ENCODE data around the gene NOL6.

The NOL6 gene

DNA sequence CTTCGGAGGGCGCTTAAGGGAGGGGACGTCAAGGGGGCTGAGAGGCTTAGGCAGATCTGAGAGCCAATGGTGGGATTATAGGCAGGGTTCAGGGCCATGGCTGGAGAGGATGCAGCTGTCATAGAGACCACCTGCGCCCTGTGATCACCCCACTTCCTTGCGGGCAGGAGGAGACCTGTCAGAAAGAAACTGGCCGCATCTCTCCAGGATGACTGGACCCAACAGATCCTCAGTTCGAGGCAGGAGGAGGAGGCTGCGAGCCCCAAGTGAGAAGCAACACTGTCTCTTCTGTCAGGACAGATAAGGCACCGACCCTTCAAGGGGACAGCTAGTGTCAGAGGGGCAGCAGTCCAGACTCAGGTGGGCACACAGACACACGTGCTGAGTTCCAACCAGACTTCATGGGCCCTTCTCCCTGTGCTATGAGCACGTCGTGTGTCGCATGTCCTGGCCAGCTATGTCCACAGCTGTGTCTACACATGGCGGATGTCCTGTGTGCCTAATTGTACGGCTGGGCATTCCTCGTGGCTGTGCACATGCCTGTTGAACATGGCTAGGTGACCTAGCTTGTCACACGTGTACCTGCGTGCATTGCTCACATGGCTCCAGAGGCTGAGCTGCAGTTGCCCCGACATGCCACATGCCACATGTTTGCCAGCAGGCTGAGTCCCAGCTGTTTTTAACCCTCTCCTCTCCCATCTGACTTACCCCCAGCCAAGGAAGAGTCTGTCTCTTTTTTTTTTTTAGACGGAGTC is 25.7 kb downstream of the NOL6 start:
- peak; percentile 8; the same call in 2 of the 3 replicates for ATAC-seq
- TF ChIP-seq CSDC2 (CRISPR knock-in tag; IDR thresholded peaks at IDR 0.05) (no peak), RARB (CRISPR knock-in tag; IDR thresholded peaks at IDR 0.05) (no peak), TCF4 (CRISPR knock-in tag; IDR thresholded peaks at IDR 0.05; ENCODE audit: borderline replicate concordance) (no peak), TOX (CRISPR knock-in tag; IDR thresholded peaks at IDR 0.05; ENCODE audit: borderline replicate concordance) (no peak), BACH2 (CRISPR knock-in tag; IDR thresholded peaks at IDR 0.05; ENCODE audit: borderline replicate concordance) (no peak), OSR1 (CRISPR knock-in tag; IDR thresholded peaks at IDR 0.05) (no peak), PPARA (CRISPR knock-in tag; IDR thresholded peaks at IDR 0.05; ENCODE audit: borderline replicate concordance) (no peak), ZNF8 (CRISPR knock-in tag; IDR thresholded peaks at IDR 0.05) (no peak), ZFP30 (CRISPR knock-in tag; IDR thresholded peaks at IDR 0.05) (no peak), ESRRG (CRISPR knock-in tag; IDR thresholded peaks at IDR 0.05) (no peak), ZNF565 (CRISPR knock-in tag; conservative IDR thresholded peaks at IDR 0.05; ENCODE audit: low read depth) (no peak), ARNTL (CRISPR knock-in tag; IDR thresholded peaks at IDR 0.05; ENCODE audit: borderline replicate concordance, low read depth) (no peak), ZFP3 (CRISPR knock-in tag; IDR thresholded peaks at IDR 0.05) (no peak), SNAI2 (CRISPR knock-in tag; IDR thresholded peaks at IDR 0.05) (no peak), ZNF70 (CRISPR knock-in tag; IDR thresholded peaks at IDR 0.05) (no peak), ZC3H10 (CRISPR knock-in tag; IDR thresholded peaks at IDR 0.05) (no peak)
- TF ChIP-seq, protein P1, sequence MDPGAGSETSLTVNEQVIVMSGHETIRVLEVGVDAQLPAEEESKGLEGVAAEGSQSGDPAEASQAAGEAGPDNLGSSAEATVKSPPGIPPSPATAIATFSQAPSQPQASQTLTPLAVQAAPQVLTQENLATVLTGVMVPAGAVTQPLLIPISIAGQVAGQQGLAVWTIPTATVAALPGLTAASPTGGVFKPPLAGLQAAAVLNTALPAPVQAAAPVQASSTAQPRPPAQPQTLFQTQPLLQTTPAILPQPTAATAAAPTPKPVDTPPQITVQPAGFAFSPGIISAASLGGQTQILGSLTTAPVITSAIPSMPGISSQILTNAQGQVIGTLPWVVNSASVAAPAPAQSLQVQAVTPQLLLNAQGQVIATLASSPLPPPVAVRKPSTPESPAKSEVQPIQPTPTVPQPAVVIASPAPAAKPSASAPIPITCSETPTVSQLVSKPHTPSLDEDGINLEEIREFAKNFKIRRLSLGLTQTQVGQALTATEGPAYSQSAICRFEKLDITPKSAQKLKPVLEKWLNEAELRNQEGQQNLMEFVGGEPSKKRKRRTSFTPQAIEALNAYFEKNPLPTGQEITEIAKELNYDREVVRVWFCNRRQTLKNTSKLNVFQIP (CRISPR knock-in tag; IDR thresholded peaks at IDR 0.05; ENCODE audit: borderline replicate concordance, low read depth), result no peak
- TF ChIP-seq, protein P2, sequence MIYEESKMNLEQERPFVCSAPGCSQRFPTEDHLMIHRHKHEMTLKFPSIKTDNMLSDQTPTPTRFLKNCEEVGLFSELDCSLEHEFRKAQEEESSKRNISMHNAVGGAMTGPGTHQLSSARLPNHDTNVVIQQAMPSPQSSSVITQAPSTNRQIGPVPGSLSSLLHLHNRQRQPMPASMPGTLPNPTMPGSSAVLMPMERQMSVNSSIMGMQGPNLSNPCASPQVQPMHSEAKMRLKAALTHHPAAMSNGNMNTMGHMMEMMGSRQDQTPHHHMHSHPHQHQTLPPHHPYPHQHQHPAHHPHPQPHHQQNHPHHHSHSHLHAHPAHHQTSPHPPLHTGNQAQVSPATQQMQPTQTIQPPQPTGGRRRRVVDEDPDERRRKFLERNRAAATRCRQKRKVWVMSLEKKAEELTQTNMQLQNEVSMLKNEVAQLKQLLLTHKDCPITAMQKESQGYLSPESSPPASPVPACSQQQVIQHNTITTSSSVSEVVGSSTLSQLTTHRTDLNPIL (CRISPR knock-in tag; IDR thresholded peaks at IDR 0.05; ENCODE audit: low read depth), result no peak
- TF ChIP-seq, protein P3, sequence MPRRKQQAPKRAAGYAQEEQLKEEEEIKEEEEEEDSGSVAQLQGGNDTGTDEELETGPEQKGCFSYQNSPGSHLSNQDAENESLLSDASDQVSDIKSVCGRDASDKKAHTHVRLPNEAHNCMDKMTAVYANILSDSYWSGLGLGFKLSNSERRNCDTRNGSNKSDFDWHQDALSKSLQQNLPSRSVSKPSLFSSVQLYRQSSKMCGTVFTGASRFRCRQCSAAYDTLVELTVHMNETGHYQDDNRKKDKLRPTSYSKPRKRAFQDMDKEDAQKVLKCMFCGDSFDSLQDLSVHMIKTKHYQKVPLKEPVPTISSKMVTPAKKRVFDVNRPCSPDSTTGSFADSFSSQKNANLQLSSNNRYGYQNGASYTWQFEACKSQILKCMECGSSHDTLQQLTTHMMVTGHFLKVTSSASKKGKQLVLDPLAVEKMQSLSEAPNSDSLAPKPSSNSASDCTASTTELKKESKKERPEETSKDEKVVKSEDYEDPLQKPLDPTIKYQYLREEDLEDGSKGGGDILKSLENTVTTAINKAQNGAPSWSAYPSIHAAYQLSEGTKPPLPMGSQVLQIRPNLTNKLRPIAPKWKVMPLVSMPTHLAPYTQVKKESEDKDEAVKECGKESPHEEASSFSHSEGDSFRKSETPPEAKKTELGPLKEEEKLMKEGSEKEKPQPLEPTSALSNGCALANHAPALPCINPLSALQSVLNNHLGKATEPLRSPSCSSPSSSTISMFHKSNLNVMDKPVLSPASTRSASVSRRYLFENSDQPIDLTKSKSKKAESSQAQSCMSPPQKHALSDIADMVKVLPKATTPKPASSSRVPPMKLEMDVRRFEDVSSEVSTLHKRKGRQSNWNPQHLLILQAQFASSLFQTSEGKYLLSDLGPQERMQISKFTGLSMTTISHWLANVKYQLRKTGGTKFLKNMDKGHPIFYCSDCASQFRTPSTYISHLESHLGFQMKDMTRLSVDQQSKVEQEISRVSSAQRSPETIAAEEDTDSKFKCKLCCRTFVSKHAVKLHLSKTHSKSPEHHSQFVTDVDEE (CRISPR knock-in tag; IDR thresholded peaks at IDR 0.05), result no peak

DNA sequence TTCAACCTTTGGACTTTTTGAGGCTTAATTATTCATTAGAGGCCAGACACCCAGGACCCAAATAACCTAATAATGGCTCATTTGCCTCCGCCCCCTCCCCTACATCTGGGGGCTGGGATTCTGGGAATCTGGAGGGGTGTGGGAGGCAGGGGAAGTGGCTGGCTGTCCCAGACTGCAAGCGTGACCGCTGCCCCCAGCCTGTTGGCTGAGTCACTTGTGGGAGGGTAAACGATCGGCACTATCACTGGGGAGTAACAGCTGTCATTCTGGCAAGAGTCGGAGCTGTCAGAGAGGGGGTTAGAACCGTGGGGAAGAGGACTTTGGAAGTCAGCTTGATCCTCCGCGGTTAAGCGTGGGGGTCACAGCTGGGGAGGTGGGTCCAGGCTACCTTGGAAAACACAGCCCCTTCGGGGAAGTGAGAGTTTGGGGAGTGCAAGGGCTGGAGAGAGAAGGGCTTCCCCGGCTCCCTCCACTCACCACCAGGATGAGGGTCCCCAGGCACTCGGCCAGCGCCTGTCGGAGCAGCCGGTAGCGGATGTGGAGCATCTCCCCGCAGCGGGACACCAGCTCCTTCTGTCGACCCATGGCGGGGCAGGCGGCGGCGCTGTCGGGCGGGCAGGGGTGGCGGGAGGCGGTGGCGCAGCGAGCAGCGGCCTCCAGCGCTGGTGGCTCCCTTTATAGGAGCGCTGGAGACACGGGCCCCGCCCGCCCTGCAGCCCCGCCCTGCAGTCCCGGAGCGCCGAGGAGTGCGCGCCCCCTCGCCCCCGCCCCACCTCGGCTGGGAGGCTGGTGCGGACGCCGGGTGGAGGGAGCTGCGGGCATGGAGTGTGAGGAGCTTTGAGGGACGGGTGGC is 26.6 kb downstream of the NOL6 start, which contains the start of gene AQP3:
TSS of gene AQP3 (minus strand) at position 648 of the 853 bp plus-strand sequence. CDS start at position 585, 63 bp downstream.
- TF ChIP-seq, protein P4, sequence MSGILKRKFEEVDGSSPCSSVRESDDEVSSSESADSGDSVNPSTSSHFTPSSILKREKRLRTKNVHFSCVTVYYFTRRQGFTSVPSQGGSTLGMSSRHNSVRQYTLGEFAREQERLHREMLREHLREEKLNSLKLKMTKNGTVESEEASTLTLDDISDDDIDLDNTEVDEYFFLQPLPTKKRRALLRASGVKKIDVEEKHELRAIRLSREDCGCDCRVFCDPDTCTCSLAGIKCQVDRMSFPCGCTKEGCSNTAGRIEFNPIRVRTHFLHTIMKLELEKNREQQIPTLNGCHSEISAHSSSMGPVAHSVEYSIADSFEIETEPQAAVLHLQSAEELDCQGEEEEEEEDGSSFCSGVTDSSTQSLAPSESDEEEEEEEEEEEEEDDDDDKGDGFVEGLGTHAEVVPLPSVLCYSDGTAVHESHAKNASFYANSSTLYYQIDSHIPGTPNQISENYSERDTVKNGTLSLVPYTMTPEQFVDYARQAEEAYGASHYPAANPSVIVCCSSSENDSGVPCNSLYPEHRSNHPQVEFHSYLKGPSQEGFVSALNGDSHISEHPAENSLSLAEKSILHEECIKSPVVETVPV (CRISPR knock-in tag; IDR thresholded peaks at IDR 0.05), result no peak
- TF ChIP-seq ZNF70 (CRISPR knock-in tag; IDR thresholded peaks at IDR 0.05) (no peak), GLIS3 (CRISPR knock-in tag; IDR thresholded peaks at IDR 0.05) (no peak), SNAI2 (CRISPR knock-in tag; IDR thresholded peaks at IDR 0.05) (no peak), BACH2 (CRISPR knock-in tag; IDR thresholded peaks at IDR 0.05; ENCODE audit: borderline replicate concordance) (no peak), ESRRG (CRISPR knock-in tag; IDR thresholded peaks at IDR 0.05) (no peak), RARB (CRISPR knock-in tag; IDR thresholded peaks at IDR 0.05) (no peak), ZNF565 (CRISPR knock-in tag; conservative IDR thresholded peaks at IDR 0.05; ENCODE audit: low read depth) (no peak), ISL1 (CRISPR knock-in tag; IDR thresholded peaks at IDR 0.05) (no peak), ARNTL (CRISPR knock-in tag; IDR thresholded peaks at IDR 0.05; ENCODE audit: borderline replicate concordance, low read depth) (no peak), ZC3H10 (CRISPR knock-in tag; IDR thresholded peaks at IDR 0.05) (no peak), TOX (CRISPR knock-in tag; IDR thresholded peaks at IDR 0.05; ENCODE audit: borderline replicate concordance) (no peak), ZFP30 (CRISPR knock-in tag; IDR thresholded peaks at IDR 0.05) (no peak)
- TF ChIP-seq, protein P3 (CRISPR knock-in tag; IDR thresholded peaks at IDR 0.05), result no peak
- TF ChIP-seq, protein P2 (CRISPR knock-in tag; IDR thresholded peaks at IDR 0.05; ENCODE audit: low read depth), result no peak
- ATAC-seq, result peak; percentile 88

All from SK-N-SH treated with all-trans-retinoic acid at 6 μM for 48 hours (cell line).